Muscle of leg (tissue), 11 donors: ENCODE measurements around the gene PTGFRN. TPM values are rescaled to one million over a fixed set of nuclear protein-coding genes. Genes with fewer than 3 reads are reported as not detected.
"Not testable (repeated sequence)": the region's sequence is repeated elsewhere in the genome, so short reads cannot be mapped to it uniquely, and the experiment has no call there.

Experiments
- DNase-seq: peaks from one replicate; pipeline ENCODE4 v3.0.0; 2013
- H3K27ac ChIP-seq: one replicate; pipeline ENCODE4 v1.5.1; 2013; ENCODE audit warnings: mild to moderate bottlenecking, low read length, control low read depth
- H3K27me3 ChIP-seq: one replicate; pipeline ENCODE4 v1.6.1; 2013; ENCODE audit warnings: low read length; ENCODE audit not compliant: control insufficient read depth, insufficient read depth
- H3K36me3 ChIP-seq: one replicate; pipeline ENCODE4 v1.6.1; 2013; ENCODE audit warnings: low read length; ENCODE audit not compliant: control insufficient read depth, insufficient read depth
- H3K4me1 ChIP-seq: one replicate; pipeline ENCODE4 v1.6.1; 2013; ENCODE audit warnings: low read length; ENCODE audit not compliant: control insufficient read depth, insufficient read depth
- H3K4me3 ChIP-seq: one replicate; pipeline ENCODE4 v1.5.1; 2013; ENCODE audit warnings: low read length, control low read depth
- H3K9me3 ChIP-seq: replicated peaks from 2 replicates; pipeline ENCODE4 v1.6.1; 2013; ENCODE audit warnings: low read depth, low read length; ENCODE audit not compliant: control insufficient read depth
- WGBS: methylation state at CpG from one replicate; pipeline ENCODE4 v1.1.5; 2013; ENCODE audit warnings: missing lambda C conversion rate; ENCODE audit not compliant: insufficient coverage; 5-methylcytosine and 5-hydroxymethylcytosine counted together
- polyA plus RNA-seq, 8 donors: library from polyadenylated mRNA; unstranded; fragments of 120-200 nt; gene quantifications; one replicate each; pipeline versions ENCODE4 v1.2.1 to v1.2.3, GENCODE V29; 2013; ENCODE audit warnings: inconsistent platforms in 1 of 8, low replicate concordance in 1 of 8; ENCODE audit not compliant: insufficient read length in 8 of 8, insufficient read depth in 1 of 8
- total RNA-seq: library from RNA; stranded (reverse); fragments of 120-200 nt; gene quantifications from one replicate; pipeline ENCODE4 v1.2.4, GENCODE V29; 2013

Gene PTGFRN
- total and polyA plus RNA-seq, 9 donors, result 74.1 to 157 (median 127) TPM

- no CpG with 5 or more reads among the region's 6 CpGs for WGBS
- Histone ChIP-seq H3K27me3 (no peaks in the 10 kb centered on the region), H3K9me3 (no peaks in the 10 kb centered on the region), H3K4me1 (peaks cover 3% of the 10 kb centered on the region), H3K36me3 (peaks cover 19% of the 10 kb centered on the region), H3K27ac (no peak overlapping the region), H3K4me3 (no peak overlapping the region)
- no peak for DNase-seq
Measured at GRCh38 chr1:116927049-116927798, 17.5 kb downstream of the PTGFRN start.

DNA sequence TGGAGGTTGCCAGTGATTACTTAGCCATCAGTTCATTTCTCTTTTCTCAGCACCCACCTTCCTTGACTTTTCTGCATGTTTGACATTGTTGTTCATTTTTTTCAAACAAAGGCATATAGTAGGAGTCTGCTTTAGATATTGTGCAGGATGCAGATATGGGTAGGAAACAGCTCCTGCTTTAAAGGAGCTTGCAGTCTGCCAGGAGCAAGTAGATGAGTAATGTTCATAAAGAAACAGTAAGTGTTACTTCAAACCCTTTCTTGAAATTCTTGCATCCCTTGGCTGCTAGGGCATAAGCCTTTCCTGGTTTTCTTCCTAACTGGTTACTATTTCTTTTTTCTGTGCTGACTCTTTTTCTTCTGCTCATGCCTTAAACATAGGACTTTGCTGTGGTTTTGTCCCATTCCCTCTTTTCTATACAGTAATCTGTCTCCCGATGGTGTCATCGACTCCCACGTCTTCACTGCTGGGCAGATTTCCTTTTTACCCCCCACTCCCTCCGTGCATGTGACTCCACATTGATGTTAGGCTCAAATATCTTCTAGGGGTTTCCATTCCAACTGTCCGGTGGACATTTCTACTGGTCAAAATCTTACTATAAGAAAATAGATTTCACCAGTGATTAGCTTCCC lies 20.4 kb downstream of the PTGFRN start:
- Histone ChIP-seq H3K36me3 (peaks cover 9% of the 10 kb centered on the region), H3K27me3 (no peaks in the 10 kb centered on the region), H3K4me3 (no peak overlapping the region), H3K9me3 (peaks cover 2% of the 10 kb centered on the region), H3K4me1 (peaks cover 3% of the 10 kb centered on the region), H3K27ac (no peak overlapping the region)
- 67% methylated on average over 4 of the region's 5 CpGs for WGBS
- DNase-seq, result no peak

- DNase-seq, result no peak
- Histone ChIP-seq H3K36me3 (peaks cover 9% of the 10 kb centered on the region), H3K9me3 (peaks cover 2% of the 10 kb centered on the region), H3K4me3 (no peak overlapping the region), H3K4me1 (peaks cover 3% of the 10 kb centered on the region), H3K27me3 (no peaks in the 10 kb centered on the region), H3K27ac (no peak overlapping the region)
- WGBS, result 82% methylated on average over 2 of the region's 7 CpGs
Measured at GRCh38 chr1:116931016-116931918, 21.6 kb downstream of the PTGFRN start.

DNA sequence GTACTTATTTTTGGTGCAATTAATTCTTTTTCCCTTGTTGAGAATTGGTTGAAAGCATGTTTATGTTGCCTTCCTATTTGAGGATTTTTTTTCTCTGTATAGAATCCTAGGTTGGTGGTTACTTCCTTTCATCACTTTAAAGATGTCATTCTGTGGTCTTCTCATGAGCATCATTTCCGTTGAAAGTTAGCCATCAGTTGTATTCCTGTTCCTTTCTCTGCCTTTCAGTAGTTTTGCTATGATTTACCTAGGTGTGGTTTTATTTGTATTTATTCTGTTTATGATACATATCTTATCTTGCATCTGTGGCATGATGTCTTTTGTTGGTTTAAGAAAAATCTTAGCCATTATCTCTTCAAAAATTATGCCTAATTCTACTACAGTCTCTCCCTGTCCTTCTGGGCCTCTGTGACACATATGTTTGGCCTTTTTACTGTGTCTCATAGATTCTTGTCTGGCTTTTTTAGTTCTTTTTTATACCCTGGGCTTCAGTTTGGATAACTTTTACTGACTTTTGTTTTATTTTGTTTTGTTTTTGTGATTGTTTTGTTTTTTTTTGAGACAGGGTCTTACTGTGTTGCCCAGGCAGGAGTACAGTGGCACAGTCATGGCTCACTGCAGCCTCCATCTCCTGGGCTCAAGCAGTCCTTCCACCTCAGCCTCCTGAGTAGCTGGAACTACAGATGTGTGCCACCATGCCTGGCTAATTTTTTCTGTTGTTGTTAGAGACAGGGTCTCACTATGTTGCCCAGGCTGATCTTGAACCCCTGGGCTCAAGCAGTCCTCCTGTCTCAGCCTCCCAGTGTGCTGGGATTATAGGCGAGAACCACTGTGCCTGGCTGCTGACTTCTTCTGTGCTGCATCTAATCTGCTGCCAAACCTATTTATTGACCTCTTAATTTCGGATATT lies 24.1 kb downstream of the PTGFRN start:
- Histone ChIP-seq H3K4me1 (no peaks in the 10 kb centered on the region), H3K27me3 (no peaks in the 10 kb centered on the region), H3K36me3 (peaks cover 10% of the 10 kb centered on the region), H3K27ac (no peak overlapping the region), H3K9me3 (peaks cover 2% of the 10 kb centered on the region), H3K4me3 (no peak overlapping the region)
- WGBS, result no CpG with 5 or more reads among the region's 3 CpGs
- DNase-seq, result no peak

- peaks cover 7% of the 10 kb centered on the region for H3K36me3 ChIP-seq
- H3K4me1 ChIP-seq, result no peaks in the 10 kb centered on the region
- H3K27ac ChIP-seq, result no peak overlapping the region
- no peak overlapping the region for H3K4me3 ChIP-seq
- DNase-seq, result peak; percentile 36
- no peaks in the 10 kb centered on the region for H3K27me3 ChIP-seq
- peaks cover 2% of the 10 kb centered on the region for H3K9me3 ChIP-seq
- no CpG with 5 or more reads among the region's 3 CpGs for WGBS
Measured at GRCh38 chr1:116934586-116935207, 25.0 kb downstream of the PTGFRN start.

DNA sequence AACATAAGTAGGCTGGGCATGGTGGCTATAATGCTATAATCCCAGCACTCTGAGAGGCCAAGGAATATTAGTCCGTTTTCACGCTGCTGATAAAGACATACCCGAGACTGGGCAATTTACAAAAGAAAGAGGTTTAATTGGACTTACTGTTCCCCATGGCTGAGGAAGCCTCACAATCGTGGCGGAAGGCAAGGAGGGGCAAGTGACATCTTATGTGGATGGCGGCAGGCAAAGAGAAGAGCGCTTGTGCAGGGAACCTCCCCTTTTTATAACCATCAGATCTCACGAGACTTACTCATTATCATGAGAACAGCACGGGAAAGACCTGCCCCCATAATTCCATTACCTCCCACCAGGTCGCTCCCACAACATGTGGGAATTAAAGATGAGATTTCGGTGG lies 28.5 kb downstream of the PTGFRN start:
- WGBS, result 97% methylated on average over 6 of the region's 11 CpGs
- no peak for DNase-seq
- Histone ChIP-seq H3K27ac (no peak overlapping the region), H3K27me3 (no peaks in the 10 kb centered on the region), H3K9me3 (peaks cover 2% of the 10 kb centered on the region), H3K4me1 (peaks cover 3% of the 10 kb centered on the region), H3K4me3 (no peak overlapping the region), H3K36me3 (peaks cover 16% of the 10 kb centered on the region)

DNA sequence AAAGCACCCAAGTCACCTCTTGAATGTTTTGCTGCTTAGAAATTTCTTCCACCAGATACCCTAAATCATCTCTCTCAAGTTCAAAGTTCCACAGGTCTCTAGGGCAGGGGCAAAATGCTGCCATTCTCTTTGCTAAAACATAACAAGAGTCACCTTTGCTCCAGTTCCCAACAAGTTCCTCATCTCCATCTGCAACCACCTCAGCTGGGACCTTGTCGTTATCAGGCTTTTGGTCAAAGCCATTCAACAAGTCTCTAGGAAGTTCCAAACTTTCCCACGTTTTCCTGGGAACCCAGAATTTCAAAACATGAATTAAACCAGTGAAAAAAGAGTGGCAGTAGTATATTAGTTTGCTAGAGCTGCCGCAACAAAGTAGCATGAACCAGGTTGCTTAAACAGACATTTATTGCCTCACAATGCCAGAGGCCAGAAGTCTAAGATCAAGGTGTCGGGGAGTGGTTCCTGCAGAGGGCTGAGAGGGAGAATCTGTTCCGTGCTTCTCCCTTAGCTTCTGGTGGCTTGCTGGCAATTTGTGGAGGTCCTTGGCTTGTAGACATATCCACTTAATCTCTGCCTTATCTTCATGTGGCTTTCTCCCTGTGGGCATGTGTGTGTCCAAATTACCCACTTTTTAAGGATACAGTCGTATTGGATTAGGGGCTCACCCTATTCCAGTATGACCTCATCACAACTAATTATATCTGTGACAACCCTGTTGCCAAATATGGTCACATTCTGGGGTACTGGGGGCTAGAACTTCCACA lies 30.2 kb downstream of the PTGFRN start:
- H3K27me3 ChIP-seq, H3K27ac ChIP-seq, DNase-seq, H3K4me3 ChIP-seq, H3K9me3 ChIP-seq, H3K4me1 ChIP-seq: not testable (repeated sequence)
- H3K36me3 ChIP-seq, result peaks cover 25% of the 10 kb centered on the region
- 50% methylated on average over 2 of the region's 6 CpGs for WGBS

- Histone ChIP-seq H3K27me3 (no peaks in the 10 kb centered on the region), H3K4me3 (no peak overlapping the region), H3K27ac (no peak overlapping the region), H3K9me3 (no peaks in the 10 kb centered on the region), H3K36me3 (peaks cover 34% of the 10 kb centered on the region), H3K4me1 (peaks cover 13% of the 10 kb centered on the region)
- no CpG with 5 or more reads among the region's 2 CpGs for WGBS
- no peak for DNase-seq
Measured at GRCh38 chr1:116940814-116941599, 31.3 kb downstream of the PTGFRN start.
